ENCODE measurements around the gene MARCHF9.

The MARCHF9 gene

GRCh38 chr12:57716305-57716704 lies 38.6 kb upstream of the MARCHF9 start:
- TF ChIP-seq CTCF (IDR thresholded peaks at IDR 0.05; ENCODE audit: extremely low read depth, missing control alignments) = no peak

GRCh38 chr12:57717131-57717530 lies 37.8 kb upstream of the MARCHF9 start:
- TF ChIP-seq CTCF (IDR thresholded peaks at IDR 0.05; ENCODE audit: extremely low read depth, missing control alignments) = no peak
- no peak for DNase-seq (ENCODE audit: low spot score)

More at GRCh38 chr12:57716305-57716704, 38.6 kb upstream of the MARCHF9 start:
- DNase-seq (ENCODE audit: low spot score) = no peak

- no peak for TF ChIP-seq CTCF (IDR thresholded peaks at IDR 0.05; ENCODE audit: extremely low read depth, missing control alignments)
- no peak for DNase-seq (ENCODE audit: low spot score)
These were observed 36.9 kb upstream of the MARCHF9 start for GRCh38 chr12:57717846-57718640.

GRCh38 chr12:57718641-57719528 lies 36.0 kb upstream of the MARCHF9 start:
- DNase-seq (ENCODE audit: low spot score) = peak; percentile 7
- TF ChIP-seq CTCF (IDR thresholded peaks at IDR 0.05; ENCODE audit: extremely low read depth, missing control alignments) = no peak

GRCh38 chr12:57719777-57720605 lies 34.9 kb upstream of the MARCHF9 start:
- TF ChIP-seq CTCF (IDR thresholded peaks at IDR 0.05; ENCODE audit: extremely low read depth, missing control alignments) = no peak
- no peak for DNase-seq (ENCODE audit: low spot score)

DNA sequence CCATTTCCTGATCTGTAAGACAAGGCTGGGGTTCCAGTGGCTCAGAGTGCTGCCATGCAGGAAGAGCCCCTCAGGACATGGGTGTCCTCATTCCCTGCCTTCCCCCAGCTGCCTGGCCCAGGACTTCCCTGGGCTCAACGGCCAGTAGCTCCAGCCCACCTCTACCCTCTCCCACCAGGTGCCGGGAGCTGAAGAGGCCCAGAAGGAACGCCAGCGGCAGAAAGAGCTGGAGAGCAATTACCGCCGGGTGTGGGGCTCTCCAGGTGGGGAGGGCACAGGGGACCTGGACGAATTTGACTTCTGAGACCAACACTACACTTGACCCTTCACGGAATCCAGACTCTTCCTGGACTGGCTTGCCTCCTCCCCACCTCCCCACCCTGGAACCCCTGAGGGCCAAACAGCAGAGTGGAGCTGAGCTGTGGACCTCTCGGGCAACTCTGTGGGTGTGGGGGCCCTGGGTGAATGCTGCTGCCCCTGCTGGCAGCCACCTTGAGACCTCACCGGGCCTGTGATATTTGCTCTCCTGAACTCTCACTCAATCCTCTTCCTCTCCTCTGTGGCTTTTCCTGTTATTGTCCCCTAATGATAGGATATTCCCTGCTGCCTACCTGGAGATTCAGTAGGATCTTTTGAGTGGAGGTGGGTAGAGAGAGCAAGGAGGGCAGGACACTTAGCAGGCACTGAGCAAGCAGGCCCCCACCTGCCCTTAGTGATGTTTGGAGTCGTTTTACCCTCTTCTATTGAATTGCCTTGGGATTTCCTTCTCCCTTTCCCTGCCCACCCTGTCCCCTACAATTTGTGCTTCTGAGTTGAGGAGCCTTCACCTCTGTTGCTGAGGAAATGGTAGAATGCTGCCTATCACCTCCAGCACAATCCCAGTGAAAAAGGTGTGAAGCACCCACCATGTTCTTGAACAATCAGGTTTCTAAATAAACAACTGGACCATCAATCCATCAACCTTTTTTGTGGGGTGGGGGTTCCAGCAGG lies 34.0 kb upstream of the MARCHF9 start:
- DNase-seq (ENCODE audit: low spot score) = peak; percentile 6
- no peak for TF ChIP-seq CTCF (IDR thresholded peaks at IDR 0.05; ENCODE audit: extremely low read depth, missing control alignments)

- peak; percentile 7 for DNase-seq (ENCODE audit: low spot score)
These were observed 32.9 kb upstream of the MARCHF9 start for GRCh38 chr12:57721846-57722608.

Data from GM20000 (cell line).